ENCODE measurements around the gene GPX4. TPM values are rescaled to one million over a fixed set of nuclear protein-coding genes. Genes with fewer than 3 reads are reported as not detected.

GPX4 gene
- total and polyA plus RNA-seq, 2 experiments from 2014 or later, result 351 to 573 TPM

DNA sequence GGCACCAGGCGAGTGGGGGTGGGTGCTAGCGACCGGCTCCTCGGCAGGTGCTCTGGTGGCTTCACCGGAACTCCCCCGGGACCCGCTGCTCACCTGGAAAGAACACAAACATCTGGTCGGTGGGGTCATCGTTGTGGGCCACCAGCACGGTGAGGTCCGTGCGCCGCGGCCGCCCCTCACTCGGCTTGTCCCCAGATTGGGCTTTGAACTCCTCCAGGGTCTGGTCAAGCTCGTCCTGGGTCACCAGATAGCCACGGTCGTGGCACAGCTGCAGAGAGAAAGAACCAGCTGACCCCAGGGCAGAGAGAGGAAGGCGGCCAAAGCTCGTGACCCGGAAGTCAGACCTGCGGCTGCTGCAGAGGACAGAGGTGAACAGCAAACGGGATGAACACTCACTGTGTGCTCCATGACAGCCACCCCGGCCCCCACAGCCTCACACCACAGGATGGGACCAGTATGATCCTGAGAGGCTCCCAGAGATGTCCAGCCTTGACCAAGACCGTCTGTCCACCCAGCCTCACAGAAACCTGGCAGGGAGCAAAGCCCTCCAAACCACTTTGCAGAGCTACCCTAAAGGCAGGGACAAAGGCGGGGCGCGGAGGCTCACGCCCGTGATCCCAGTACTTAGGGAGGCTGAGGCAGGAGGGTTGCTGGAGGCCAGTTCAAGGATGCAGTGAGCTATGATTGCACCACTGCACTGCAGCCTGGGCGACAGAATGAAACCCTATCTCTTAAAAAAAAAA lies 9.8 kb upstream of the GPX4 start (continued):
- no peak for TF ChIP-seq ZNF462 (CRISPR knock-in tag; IDR thresholded peaks at IDR 0.05)
- TF ChIP-seq POLR2AphosphoS5 (IDR thresholded peaks at IDR 0.05; ENCODE audit: low read depth), result no peak
- TF ChIP-seq EZH2 (IDR thresholded peaks at IDR 0.05; ENCODE audit: low read depth, unreplicated experiment), result no peak
- no peak for TF ChIP-seq CREB1 (CRISPR knock-in tag; IDR thresholded peaks at IDR 0.05; ENCODE audit: low read depth)
- no peak for TF ChIP-seq ETS1 (IDR thresholded peaks at IDR 0.05)

DNA sequence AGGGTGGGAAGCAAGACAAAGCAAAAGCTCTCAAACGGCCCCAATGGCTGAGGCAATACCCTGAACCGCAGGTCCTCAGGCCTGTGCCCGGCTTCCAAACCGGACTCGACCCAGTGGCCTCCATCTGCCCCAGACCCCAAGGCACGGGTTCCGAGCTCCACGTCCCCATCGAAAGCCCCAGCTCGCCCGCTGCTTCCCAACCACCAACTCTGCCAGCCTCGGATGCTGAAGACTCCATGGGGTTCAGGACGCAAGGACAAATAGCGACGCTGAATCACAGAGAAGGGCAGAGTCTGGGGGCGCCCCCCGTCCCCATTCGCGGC lies 9.2 kb upstream of the GPX4 start:
- peaks cover 17% of the 10 kb centered on the region for H3K27me3 Mint-ChIP-seq (ENCODE audit: insufficient read depth, low read depth, poor library complexity)
- ATAC-seq (peak; percentile 2; the same call in 2 of the 3 replicates), DNase-seq (ENCODE audit: low spot score) (no peak)
- H3K79me2 ChIP-seq (replicated peaks; ENCODE audit: insufficient read depth), result peaks cover 23% of the 10 kb centered on the region
- 0 out of 2 replicates have a peak, but pooled peaks cover 5% of the 10 kb centered on the region for H3F3A ChIP-seq (replicated peaks; ENCODE audit: low read depth)
- peaks cover 20% of the 10 kb centered on the region for H3K36me3 Mint-ChIP-seq (ENCODE audit: low read depth)
- no peaks in the 10 kb centered on the region; the same call in 1 of the 2 replicates for H3K4me1 ChIP-seq (ENCODE audit: insufficient read depth)
- peak overlapping the region; percentile 88 for H3K27ac Mint-ChIP-seq
- no peak overlapping the region for H2AFZ ChIP-seq
- peak overlapping the region; percentile 93 for H3K4me2 ChIP-seq
- no peaks in the 10 kb centered on the region for H3K9me2 ChIP-seq (ENCODE audit: insufficient read depth)
- peak overlapping the region; percentile 89 for H3K4me3 Mint-ChIP-seq
- H3K9me3 Mint-ChIP-seq, result no peaks in the 10 kb centered on the region
- no peaks in the 10 kb centered on the region for H3K27me3 ChIP-seq (ENCODE audit: insufficient read depth)
- H3K4me1 Mint-ChIP-seq, result peaks cover 10% of the 10 kb centered on the region
- peaks cover 17% of the 10 kb centered on the region for H4K20me1 ChIP-seq (replicated peaks; ENCODE audit: insufficient read depth)
- H3K4me3 ChIP-seq, result peak overlapping the region; percentile 91
- H3K36me3 ChIP-seq (ENCODE audit: insufficient read depth), result 0 out of 2 replicates have a peak, but pooled peaks cover 9% of the 10 kb centered on the region
- H3K27ac ChIP-seq (ENCODE audit: low read depth), result no peak overlapping the region
- TF ChIP-seq ETS1 (IDR thresholded peaks at IDR 0.05) (no peak), STAT1 (IDR thresholded peaks at IDR 0.05; ENCODE audit: unreplicated experiment) (no peak), ZNF331 (CRISPR knock-in tag; IDR thresholded peaks at IDR 0.05; ENCODE audit: low read depth) (no peak), ZNF114 (CRISPR knock-in tag; IDR thresholded peaks at IDR 0.05) (no peak), EZH2 (IDR thresholded peaks at IDR 0.05; ENCODE audit: low read depth, unreplicated experiment) (no peak)
- TF ChIP-seq, protein P1, sequence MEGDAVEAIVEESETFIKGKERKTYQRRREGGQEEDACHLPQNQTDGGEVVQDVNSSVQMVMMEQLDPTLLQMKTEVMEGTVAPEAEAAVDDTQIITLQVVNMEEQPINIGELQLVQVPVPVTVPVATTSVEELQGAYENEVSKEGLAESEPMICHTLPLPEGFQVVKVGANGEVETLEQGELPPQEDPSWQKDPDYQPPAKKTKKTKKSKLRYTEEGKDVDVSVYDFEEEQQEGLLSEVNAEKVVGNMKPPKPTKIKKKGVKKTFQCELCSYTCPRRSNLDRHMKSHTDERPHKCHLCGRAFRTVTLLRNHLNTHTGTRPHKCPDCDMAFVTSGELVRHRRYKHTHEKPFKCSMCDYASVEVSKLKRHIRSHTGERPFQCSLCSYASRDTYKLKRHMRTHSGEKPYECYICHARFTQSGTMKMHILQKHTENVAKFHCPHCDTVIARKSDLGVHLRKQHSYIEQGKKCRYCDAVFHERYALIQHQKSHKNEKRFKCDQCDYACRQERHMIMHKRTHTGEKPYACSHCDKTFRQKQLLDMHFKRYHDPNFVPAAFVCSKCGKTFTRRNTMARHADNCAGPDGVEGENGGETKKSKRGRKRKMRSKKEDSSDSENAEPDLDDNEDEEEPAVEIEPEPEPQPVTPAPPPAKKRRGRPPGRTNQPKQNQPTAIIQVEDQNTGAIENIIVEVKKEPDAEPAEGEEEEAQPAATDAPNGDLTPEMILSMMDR (conservative IDR thresholded peaks at IDR 0.05; ENCODE audit: low read depth in 2 of 2), result no peak
- TF ChIP-seq, protein P2, sequence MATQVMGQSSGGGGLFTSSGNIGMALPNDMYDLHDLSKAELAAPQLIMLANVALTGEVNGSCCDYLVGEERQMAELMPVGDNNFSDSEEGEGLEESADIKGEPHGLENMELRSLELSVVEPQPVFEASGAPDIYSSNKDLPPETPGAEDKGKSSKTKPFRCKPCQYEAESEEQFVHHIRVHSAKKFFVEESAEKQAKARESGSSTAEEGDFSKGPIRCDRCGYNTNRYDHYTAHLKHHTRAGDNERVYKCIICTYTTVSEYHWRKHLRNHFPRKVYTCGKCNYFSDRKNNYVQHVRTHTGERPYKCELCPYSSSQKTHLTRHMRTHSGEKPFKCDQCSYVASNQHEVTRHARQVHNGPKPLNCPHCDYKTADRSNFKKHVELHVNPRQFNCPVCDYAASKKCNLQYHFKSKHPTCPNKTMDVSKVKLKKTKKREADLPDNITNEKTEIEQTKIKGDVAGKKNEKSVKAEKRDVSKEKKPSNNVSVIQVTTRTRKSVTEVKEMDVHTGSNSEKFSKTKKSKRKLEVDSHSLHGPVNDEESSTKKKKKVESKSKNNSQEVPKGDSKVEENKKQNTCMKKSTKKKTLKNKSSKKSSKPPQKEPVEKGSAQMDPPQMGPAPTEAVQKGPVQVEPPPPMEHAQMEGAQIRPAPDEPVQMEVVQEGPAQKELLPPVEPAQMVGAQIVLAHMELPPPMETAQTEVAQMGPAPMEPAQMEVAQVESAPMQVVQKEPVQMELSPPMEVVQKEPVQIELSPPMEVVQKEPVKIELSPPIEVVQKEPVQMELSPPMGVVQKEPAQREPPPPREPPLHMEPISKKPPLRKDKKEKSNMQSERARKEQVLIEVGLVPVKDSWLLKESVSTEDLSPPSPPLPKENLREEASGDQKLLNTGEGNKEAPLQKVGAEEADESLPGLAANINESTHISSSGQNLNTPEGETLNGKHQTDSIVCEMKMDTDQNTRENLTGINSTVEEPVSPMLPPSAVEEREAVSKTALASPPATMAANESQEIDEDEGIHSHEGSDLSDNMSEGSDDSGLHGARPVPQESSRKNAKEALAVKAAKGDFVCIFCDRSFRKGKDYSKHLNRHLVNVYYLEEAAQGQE (IDR thresholded peaks at IDR 0.05; ENCODE audit: unreplicated experiment), result no peak
